Adrenal gland (tissue), 5 donors: ENCODE data around the gene TMEM72.

Source experiments
- CTCF ChIP-seq, 6 experiments: fragments of 450-650 bp in 4 of 6; fragments of 200-600 bp in 2 of 6; sonication (generic) in 1 of 6; IDR thresholded peaks; 1 replicate in 5 of 6; 2 replicates in 1 of 6; pipeline versions ENCODE4 v1.5.1 to v1.8.0; 2016 to 2021; ENCODE audit warnings: antibody characterized with exemption in 6 of 6, mild to moderate bottlenecking in 2 of 6, moderate library complexity in 1 of 6
- POLR2A ChIP-seq, 2 donors: fragments of 450-650 bp; IDR thresholded peaks; one replicate each; pipeline ENCODE4 v1.6.1; 2017; ENCODE audit warnings: antibody characterized with exemption in 2 of 2, mild to moderate bottlenecking in 2 of 2, moderate library complexity in 1 of 2
- donor health status: DM: no; HTN: no; CAD: no.

GRCh38 chr10:44955413-44956070, 44.4 kb downstream of the TMEM72 start:
- no peak for TF ChIP-seq CTCF (IDR thresholded peaks at IDR 0.05)
- no peak for TF ChIP-seq POLR2A (IDR thresholded peaks at IDR 0.05)
